HepG2 (cell line): ENCODE results near the gene SNRPD3. TPM values are rescaled to one million over a fixed set of nuclear protein-coding genes. Genes with fewer than 3 reads are reported as not detected.
A peak's percentile ranks its signal among the peaks of the same experiment; 100 is the strongest.

Experiments used
- AHDC1 ChIP-seq: sonication (generic); formaldehyde crosslinking; IDR thresholded peaks from 2 replicates; pipeline ENCODE4 v1.5.1; 2020; ENCODE audit warnings: mild to moderate bottlenecking, missing genetic modification reagents, borderline replicate concordance
- ARID3A ChIP-seq: IDR thresholded peaks from 2 replicates; pipeline ENCODE4 v1.6.1; 2012; ENCODE audit warnings: low read depth, low read length, improper control_type of control experiment
- CCAR2 ChIP-seq: fragments of 200-400 bp; formaldehyde crosslinking; optimal IDR thresholded peaks from 2 replicates; pipeline ENCODE3; 2018; ENCODE audit warnings: low read depth, mild to moderate bottlenecking, low read length, moderate library complexity
- HHEX ChIP-seq: IDR thresholded peaks from 2 replicates; pipeline ENCODE4 v1.6.1; 2016; ENCODE audit warnings: control low read depth
- HMGXB3 ChIP-seq: sonication (generic); formaldehyde crosslinking; IDR thresholded peaks from 2 replicates; pipeline ENCODE4 v1.4.0; 2020; ENCODE audit warnings: missing genetic modification reagents, borderline replicate concordance
- MAFG ChIP-seq: sonication (generic); formaldehyde crosslinking; IDR thresholded peaks from 2 replicates; pipeline ENCODE4 v1.5.1; 2020; ENCODE audit warnings: mild to moderate bottlenecking, missing genetic modification reagents
- MED8 ChIP-seq: sonication (generic); formaldehyde crosslinking; IDR thresholded peaks from 2 replicates; pipeline ENCODE4 v1.8.1; 2023; ENCODE audit warnings: mild to moderate bottlenecking, missing genetic modification reagents; ENCODE audit not compliant: insufficient replicate concordance
- NFIC ChIP-seq: IDR thresholded peaks from 2 replicates; pipeline ENCODE4 v1.6.1; 2012; ENCODE audit warnings: mild to moderate bottlenecking, low read length, inconsistent platforms
- PHF8 ChIP-seq: sonication (generic); formaldehyde crosslinking; IDR thresholded peaks from 2 replicates; pipeline ENCODE4 v1.5.0; 2020; ENCODE audit warnings: missing genetic modification reagents
- SP4 ChIP-seq: sonication (generic); formaldehyde crosslinking; IDR thresholded peaks from 2 replicates; pipeline ENCODE4 v1.8.1; 2023; ENCODE audit warnings: mild to moderate bottlenecking, missing genetic modification reagents
- ZIK1 ChIP-seq: sonication (generic); formaldehyde crosslinking; IDR thresholded peaks from 2 replicates; pipeline ENCODE4 v1.5.0; 2020; ENCODE audit warnings: mild to moderate bottlenecking, low read depth, missing genetic modification reagents, borderline replicate concordance
- ZNF740 ChIP-seq: sonication (generic); formaldehyde crosslinking; IDR thresholded peaks from 2 replicates; pipeline ENCODE4 v1.4.0; 2020; ENCODE audit warnings: missing genetic modification reagents
- ZNF800 ChIP-seq: sonication (generic); formaldehyde crosslinking; IDR thresholded peaks from 2 replicates; pipeline ENCODE4 v1.4.0; 2020; ENCODE audit warnings: missing genetic modification reagents
- polyA plus RNA-seq, 8 experiments: library from polyadenylated mRNA; depleted of rRNA in 3 of 8; stranded (reverse) in 7 of 8; unstranded in 1 of 8; fragments of >200 nt; fragmentation: Illumina TruSeq in 4 of 8; extraction: Trizol in 4 of 8; gene quantifications; 2 replicates each; pipeline versions ENCODE4 v1.2.1 to v1.2.3, GENCODE V29; 2011 to 2016; ENCODE audit warnings: low read depth in 4 of 8, missing spikeins in 1 of 8, mixed read lengths in 1 of 8; ENCODE audit not compliant: insufficient read depth in 1 of 8
- total RNA-seq, 5 experiments: library from RNA; depleted of rRNA; stranded (reverse); fragments of >200 nt; fragmentation: Illumina TruSeq; extraction: Trizol; gene quantifications; 2 replicates each; pipeline ENCODE4 v1.2.3, GENCODE V29; 2016; ENCODE audit warnings: low read depth in 1 of 5

SNRPD3 gene
- total and polyA plus RNA-seq, 2 of the 13 experiments (the other 11 are each of a cell fraction or from before 2014, with no cell fraction given), result 110 to 209 TPM

- TF ChIP-seq HMGXB3 (CRISPR knock-in tag) (peak; percentile 78; the same call in 1 of the 2 replicates), ZNF800 (CRISPR knock-in tag) (no peak; the same call in 1 of the 2 replicates), ARID3A (peak; percentile 70; the same call in 1 of the 2 replicates), MED8 (CRISPR knock-in tag) (peak; percentile 95), PHF8 (CRISPR knock-in tag) (peak; percentile 94), ZIK1 (peak; percentile 88; the same call in 1 of the 2 replicates), ZNF740 (CRISPR knock-in tag) (no peak), CCAR2 (peak; percentile 49), SP4 (CRISPR knock-in tag) (peak; percentile 84; the same call in 1 of the 2 replicates), HHEX (no peak; the same call in 1 of the 2 replicates), MAFG (no peak), NFIC (no peak), AHDC1 (CRISPR knock-in tag) (no peak)
Measured at GRCh38 chr22:24555165-24556039, at the start of gene SNRPD3 (continued).
